ENCODE data around the gene C2orf92. TPM values are rescaled to one million over a fixed set of nuclear protein-coding genes. Genes with fewer than 3 reads are reported as not detected.
A peak's percentile ranks its signal among the peaks of the same experiment; 100 is the strongest.

C2orf92 gene
- polyA plus RNA-seq, 3 donors: 7.9 TPM; not detected in 2

GRCh38 chr2:97742381-97742847 is 72.9 kb downstream of the C2orf92 start:
- Histone ChIP-seq H3K27me3 (ENCODE audit: control insufficient read depth in 2 of 2, insufficient read depth in 2 of 2, low read length in 2 of 2) (no peaks in the 10 kb centered on the region), H3K36me3 (replicated peaks in 1 of 2; ENCODE audit: control insufficient read depth in 1 of 2, insufficient read depth in 2 of 2, low read length in 2 of 2) (peaks cover 3 to 10% of the 10 kb centered on the region in 2 donors), H3K79me2 (ENCODE audit: insufficient read depth, low read length) (no peaks in the 10 kb centered on the region), H3K4me1 (ENCODE audit: control insufficient read depth in 1 of 2, insufficient read depth in 2 of 2, low read length in 2 of 2) (peaks cover 7% of the 10 kb centered on the region in 2 donors), H3K27ac (ENCODE audit: low read depth in 1 of 2, low read length in 2 of 2) (no peak overlapping the region), H2AFZ (ENCODE audit: insufficient read depth, low read depth, low read length, poor library complexity, severe bottlenecking) (no peak overlapping the region), H3K4me2 (replicated peaks; ENCODE audit: extremely low read depth, low read length, poor library complexity, severe bottlenecking) (no peak overlapping the region), H3K9ac (ENCODE audit: insufficient read depth, low read length, poor library complexity, severe bottlenecking) (no peak overlapping the region), H4K20me1 (ENCODE audit: insufficient read depth, low read length) (no peaks in the 10 kb centered on the region), H3K9me3 (replicated peaks in 1 of 2; ENCODE audit: control insufficient read depth in 1 of 2, insufficient read depth in 1 of 2, low read length in 2 of 2) (no peaks in the 10 kb centered on the region), H3K4me3 (replicated peaks in 1 of 3; ENCODE audit: low read depth in 2 of 3, low read length in 3 of 3) (no peak overlapping the region)
- intact Hi-C loops (cut with micrococcal nuclease): loop anchor here in 1 of 2 donors (10.0 kb wide), 1 partner anchor 642 kb away; no protein-coding TSS in a partner anchor
- Mint-ChIP-seq H3K27ac (peak overlapping the region in 1 of 7 donors; percentile 16), H3K36me3 (peaks cover 24 to 27% of the 10 kb centered on the region in 2 donors), H3K9me3 (peaks cover 0 to 3% (median 0%) of the 10 kb centered on the region in 7 donors), H3K4me1 (peaks cover 20% of the 10 kb centered on the region), H3K4me3 (no peak overlapping the region), H3K27me3 (ENCODE audit: low read depth in 3 of 3) (peaks cover 0 to 8% (median 7%) of the 10 kb centered on the region in 3 donors)
- DNase-seq: no peak
- WGBS (ENCODE audit: insufficient coverage): 56% methylated on average over 2 of the region's 4 CpGs
- TF ChIP-seq CTCF (IDR thresholded peaks at IDR 0.05): no peak

GRCh38 chr2:97743913-97744312 is 74.4 kb downstream of the C2orf92 start:
- 100% methylated on average over 5 of the region's 6 CpGs for WGBS (ENCODE audit: insufficient coverage)
- Histone ChIP-seq H4K20me1 (ENCODE audit: insufficient read depth, low read length) (no peaks in the 10 kb centered on the region), H3K9ac (ENCODE audit: insufficient read depth, low read length, poor library complexity, severe bottlenecking) (no peak overlapping the region), H3K9me3 (replicated peaks in 1 of 2; ENCODE audit: control insufficient read depth in 1 of 2, insufficient read depth in 1 of 2, low read length in 2 of 2) (peaks cover 0 to 4% of the 10 kb centered on the region in 2 donors), H3K79me2 (ENCODE audit: insufficient read depth, low read length) (no peaks in the 10 kb centered on the region), H2AFZ (ENCODE audit: insufficient read depth, low read depth, low read length, poor library complexity, severe bottlenecking) (no peak overlapping the region), H3K27me3 (ENCODE audit: control insufficient read depth in 2 of 2, insufficient read depth in 2 of 2, low read length in 2 of 2) (no peaks in the 10 kb centered on the region), H3K36me3 (replicated peaks in 1 of 2; ENCODE audit: control insufficient read depth in 1 of 2, insufficient read depth in 2 of 2, low read length in 2 of 2) (peaks cover 3 to 10% of the 10 kb centered on the region in 2 donors), H3K4me3 (replicated peaks in 1 of 3; ENCODE audit: low read depth in 2 of 3, low read length in 3 of 3) (no peak overlapping the region), H3K4me1 (ENCODE audit: control insufficient read depth in 1 of 2, insufficient read depth in 2 of 2, low read length in 2 of 2) (peaks cover 10 to 15% of the 10 kb centered on the region in 2 donors), H3K4me2 (replicated peaks; ENCODE audit: extremely low read depth, low read length, poor library complexity, severe bottlenecking) (no peak overlapping the region), H3K27ac (ENCODE audit: low read depth in 1 of 2, low read length in 2 of 2) (no peak overlapping the region)
- H3K27ac Mint-ChIP-seq: peak overlapping the region in 2 of 7 donors; percentile 43 to 63
- no peak for DNase-seq
- intact Hi-C loops (cut with micrococcal nuclease): loop anchor here in 1 of 2 donors (10.0 kb wide), 1 partner anchor 641 kb away; no protein-coding TSS in a partner anchor
- H3K36me3 Mint-ChIP-seq: peaks cover 30 to 35% of the 10 kb centered on the region in 2 donors
- no peak for TF ChIP-seq CTCF (IDR thresholded peaks at IDR 0.05)
- H3K4me1 Mint-ChIP-seq: peaks cover 27% of the 10 kb centered on the region
- peaks cover 0 to 5% (median 3%) of the 10 kb centered on the region in 7 donors for H3K9me3 Mint-ChIP-seq
- peaks cover 0 to 5% (median 5%) of the 10 kb centered on the region in 3 donors for H3K27me3 Mint-ChIP-seq (ENCODE audit: low read depth in 3 of 3)
- no peak overlapping the region for H3K4me3 Mint-ChIP-seq
